GM12874 (cell line): ENCODE data around the gene GRIN2D.

Experiments used
- CTCF ChIP-seq: IDR thresholded peaks from 2 replicates; pipeline ENCODE4 v1.5.1; 2011; ENCODE audit warnings: low read depth, mild to moderate bottlenecking, control low read depth, low read length, moderate library complexity; ENCODE audit not compliant: insufficient read depth

GRIN2D gene

GRCh38 chr19:48401287-48401686, 7.8 kb downstream of the GRIN2D start:
- TF ChIP-seq CTCF: no peak

GRCh38 chr19:48403606-48404005, 10.1 kb downstream of the GRIN2D start:
- TF ChIP-seq CTCF: no peak

DNA sequence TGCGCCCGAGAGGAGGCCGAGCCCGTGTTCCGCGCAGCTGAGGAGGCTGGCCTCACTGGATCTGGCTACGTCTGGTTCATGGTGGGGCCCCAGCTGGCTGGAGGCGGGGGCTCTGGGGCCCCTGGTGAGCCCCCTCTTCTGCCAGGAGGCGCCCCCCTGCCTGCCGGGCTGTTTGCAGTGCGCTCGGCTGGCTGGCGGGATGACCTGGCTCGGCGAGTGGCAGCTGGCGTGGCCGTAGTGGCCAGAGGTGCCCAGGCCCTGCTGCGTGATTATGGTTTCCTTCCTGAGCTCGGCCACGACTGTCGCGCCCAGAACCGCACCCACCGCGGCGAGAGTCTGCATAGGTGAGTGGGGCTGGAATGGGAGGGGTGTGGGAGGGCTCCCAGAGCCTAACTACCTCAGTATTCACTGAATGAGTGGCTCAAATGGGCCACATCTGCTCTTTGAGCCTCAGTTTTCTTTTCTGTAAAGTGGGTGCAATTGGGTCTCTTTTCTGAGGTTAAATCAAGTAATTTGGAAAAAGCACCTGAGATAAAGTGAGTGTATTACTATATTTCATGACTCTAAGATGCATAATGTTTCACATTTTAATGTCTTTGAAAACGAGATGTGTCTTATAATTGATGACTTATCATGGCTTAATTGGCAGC, 11.7 kb downstream of the GRIN2D start:
- no peak for TF ChIP-seq CTCF

DNA sequence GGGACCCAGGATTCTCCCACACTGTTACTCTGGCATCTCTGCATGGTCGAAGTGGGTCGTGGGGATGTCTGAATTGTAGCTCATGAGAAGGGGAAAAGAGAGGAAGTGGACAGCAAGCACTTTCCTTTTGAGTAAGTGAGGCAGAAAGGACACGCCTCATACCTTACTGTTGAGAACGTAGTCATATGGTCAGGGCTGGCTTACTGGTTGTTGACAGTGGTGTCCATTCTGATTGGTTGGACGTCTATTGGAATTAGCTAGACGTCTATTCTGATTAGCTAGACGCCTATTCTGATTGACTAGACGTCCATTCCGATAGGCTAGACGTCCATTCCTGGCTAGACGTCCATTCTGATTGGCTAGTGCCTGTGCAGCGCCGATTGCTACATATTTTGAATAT, 12.4 kb downstream of the GRIN2D start:
- TF ChIP-seq CTCF: no peak

GRCh38 chr19:48413879-48414587, 20.6 kb downstream of the GRIN2D start:
- TF ChIP-seq CTCF: no peak

GRCh38 chr19:48415395-48415794, 21.9 kb downstream of the GRIN2D start:
- TF ChIP-seq CTCF: no peak

GRCh38 chr19:48415806-48416221, 22.3 kb downstream of the GRIN2D start:
- TF ChIP-seq CTCF: no peak
